HL-60 (cell line): Measurements from ENCODE around the gene CALML6.

Experiments
- DNase-seq, 2 experiments: peaks; one replicate each; pipeline ENCODE4 v3.0.0-alpha.2; 2010 to 2020; ENCODE audit warnings: low read depth in 1 of 2, low spot score in 1 of 2
- H3K27ac ChIP-seq: fragments of 250-450 bp; sonication (Bioruptor Pico); replicated peaks from 2 replicates; pipeline ENCODE4 v1.5.1; 2020; ENCODE audit warnings: mild to moderate bottlenecking, moderate library complexity
- H3K27me3 ChIP-seq: fragments of 250-450 bp; sonication (Bioruptor Pico); 2 replicates; pipeline ENCODE4 v1.5.1; 2021; ENCODE audit warnings: mild to moderate bottlenecking, moderate library complexity; ENCODE audit not compliant: insufficient read depth, poor library complexity, severe bottlenecking
- H3K4me3 ChIP-seq: replicated peaks from 2 replicates; pipeline ENCODE4 v1.5.1; 2011; ENCODE audit warnings: mild to moderate bottlenecking, control low read depth, low read length; ENCODE audit not compliant: insufficient read depth
- CTCF ChIP-seq: IDR thresholded peaks from one replicate; pipeline ENCODE4 v1.5.1; 2011; ENCODE audit warnings: low read length, control low read depth, inconsistent platforms; ENCODE audit not compliant: insufficient read depth
- GABPA ChIP-seq: IDR thresholded peaks from 2 replicates; pipeline ENCODE4 v1.6.1; 2012; ENCODE audit warnings: low read depth
- POLR2AphosphoS5 ChIP-seq: IDR thresholded peaks from 2 replicates; pipeline ENCODE4 v1.6.1; 2012; ENCODE audit warnings: low read depth
- REST ChIP-seq: IDR thresholded peaks from 2 replicates; pipeline ENCODE4 v1.6.1; 2012; ENCODE audit warnings: low read depth; ENCODE audit not compliant: insufficient replicate concordance
- SPI1 ChIP-seq: IDR thresholded peaks from 2 replicates; pipeline ENCODE4 v1.6.1; 2012; ENCODE audit warnings: low read depth, mild to moderate bottlenecking, borderline replicate concordance

The CALML6 gene

GRCh38 chr1:1890506-1891348 is 24.3 kb upstream of the CALML6 start, which contains the start of gene GNB1:
GNB1 (minus strand) TSS chr1:1891087; CDS start chr1:1825453, 65,634 bp downstream.
- H3K27ac ChIP-seq: peak within 1 kb of the TSS; percentile 97
- no peaks in the 10 kb centered on the region for H3K27me3 ChIP-seq
- TF ChIP-seq POLR2AphosphoS5 (peak; percentile 23), CTCF (no peak)
- DNase-seq: peak; percentile 77 to 86
- peak within 1 kb of the TSS; percentile 73 for H3K4me3 ChIP-seq

DNA sequence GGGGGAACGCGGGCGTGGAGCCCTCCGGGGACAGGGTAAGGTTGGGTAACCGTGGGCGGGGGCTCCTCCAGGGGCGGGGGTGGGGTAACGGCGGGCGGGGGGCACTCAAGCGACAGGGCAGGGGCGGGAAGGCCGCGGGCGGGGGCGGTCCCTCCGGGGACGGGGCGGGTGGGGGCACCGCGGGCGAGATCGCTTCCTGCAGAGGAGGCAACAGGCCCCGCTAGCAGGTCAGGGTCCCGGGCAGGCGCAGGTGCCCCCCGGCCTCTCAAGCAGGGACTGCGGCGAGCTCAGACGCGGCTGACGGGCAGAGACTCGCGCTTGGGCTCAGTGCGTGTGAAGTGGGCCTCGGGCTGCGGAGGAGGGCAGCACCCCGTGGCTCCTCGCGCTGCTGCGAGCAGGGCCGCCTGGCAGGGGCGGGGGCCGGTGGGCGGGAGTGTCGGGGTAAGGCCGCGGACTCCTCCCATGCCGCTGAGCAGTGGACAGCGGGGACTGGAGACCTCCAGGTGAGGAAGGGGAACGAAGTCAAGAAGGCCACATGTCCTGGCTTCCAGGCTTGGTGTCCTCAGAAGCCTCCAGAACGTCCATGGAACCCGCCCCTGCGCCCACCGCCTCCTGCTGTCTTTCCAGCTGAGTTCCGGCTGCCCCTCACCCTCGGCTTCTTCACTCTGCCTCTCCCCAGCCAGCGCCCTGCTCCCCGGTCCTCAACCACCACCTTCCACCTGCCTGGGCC is 23.5 kb upstream of the CALML6 start:
- peak; percentile 72 to 76 for DNase-seq
- Histone ChIP-seq H3K27ac (peak overlapping the region; percentile 97), H3K27me3 (no peaks in the 10 kb centered on the region), H3K4me3 (peak overlapping the region; percentile 71)
- no peak for TF ChIP-seq REST
- no peak for TF ChIP-seq GABPA
- no peak for TF ChIP-seq SPI1
- no peak; the same call in 1 of the 2 replicates for TF ChIP-seq POLR2AphosphoS5
- no peak for TF ChIP-seq CTCF

DNA sequence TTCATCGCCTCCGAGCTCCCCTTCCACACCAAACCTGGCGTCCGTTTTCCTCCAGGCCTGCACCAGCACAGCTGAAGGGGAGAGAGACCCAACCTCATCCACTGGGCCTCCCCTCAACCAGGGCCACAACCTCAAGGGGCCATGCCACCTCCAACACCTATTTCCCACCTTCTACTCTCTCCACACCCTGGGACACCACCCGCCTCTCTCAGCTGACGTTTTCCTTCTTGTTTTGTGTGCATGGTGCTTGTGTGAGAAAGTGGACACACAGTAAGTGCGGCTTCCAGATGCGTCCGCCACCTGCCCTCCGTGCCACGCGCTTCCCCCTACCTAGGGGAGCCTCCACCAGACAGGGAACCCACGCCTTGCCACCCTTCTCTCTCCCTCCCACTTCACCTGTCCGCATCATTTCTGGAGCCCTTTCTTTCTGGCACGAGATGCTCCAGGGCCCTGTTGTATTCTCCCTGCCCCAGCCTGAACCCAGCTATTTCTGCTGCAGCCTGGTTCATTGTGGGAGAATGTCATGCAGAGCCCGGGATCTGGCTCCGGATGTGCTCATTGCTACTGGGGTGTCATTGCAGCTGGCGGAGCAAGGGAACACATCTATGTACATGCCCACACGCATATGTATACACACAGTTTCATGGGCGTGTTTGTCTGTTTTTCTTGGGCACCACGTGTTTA is 22.8 kb upstream of the CALML6 start:
- peak overlapping the region; percentile 71 for H3K4me3 ChIP-seq
- DNase-seq: no peak
- peak overlapping the region; percentile 97 for H3K27ac ChIP-seq
- no peaks in the 10 kb centered on the region for H3K27me3 ChIP-seq
- TF ChIP-seq REST: no peak
- no peak for TF ChIP-seq GABPA
- TF ChIP-seq POLR2AphosphoS5: no peak
- no peak for TF ChIP-seq CTCF
- no peak for TF ChIP-seq SPI1
